ENCODE measurements around the gene UQCC3. TPM values are rescaled to one million over a fixed set of nuclear protein-coding genes. Genes with fewer than 3 reads are reported as not detected.

Gene UQCC3
- total and polyA plus RNA-seq, 10 of the 15 experiments (the other 5 are each of a cell fraction or from before 2014, with no cell fraction given): 1.3 to 20.5 (median 8.2) TPM

GRCh38 chr11:62645946-62646824, 25.3 kb upstream of the UQCC3 start, which contains the start of gene GANAB (continued):
- no peak; the same call in 1 of the 2 replicates for TF ChIP-seq IRF3 (IDR thresholded peaks at IDR 0.05)
- peak; percentile 71 for TF ChIP-seq DPF2 (IDR thresholded peaks at IDR 0.05)
- TF ChIP-seq PML (IDR thresholded peaks at IDR 0.05; ENCODE audit: low read length): peak; percentile 81; the same call in 1 of the 2 replicates
- TF ChIP-seq ZBTB33 (IDR thresholded peaks at IDR 0.05): no peak
- TF ChIP-seq NFYB (IDR thresholded peaks at IDR 0.05; ENCODE audit: insufficient read depth, low read depth, low read length): peak; percentile 85
- no peak for TF ChIP-seq PBX3 (IDR thresholded peaks at IDR 0.05; ENCODE audit: insufficient replicate concordance, low read depth, low read length)
- peak; percentile 58; the same call in 1 of the 2 replicates for TF ChIP-seq MLLT1 (IDR thresholded peaks at IDR 0.05)
- TF ChIP-seq RUNX3 (IDR thresholded peaks at IDR 0.05; ENCODE audit: low read length): peak; percentile 64
- TF ChIP-seq SUPT20H (IDR thresholded peaks at IDR 0.05; ENCODE audit: borderline replicate concordance, control insufficient read depth, low read depth, low read length): no peak
- TF ChIP-seq ASH2L (IDR thresholded peaks at IDR 0.05; ENCODE audit: borderline replicate concordance, low read depth): peak; percentile 79; the same call in 1 of the 2 replicates
- TF ChIP-seq NBN (IDR thresholded peaks at IDR 0.05): peak; percentile 76
- no peak for TF ChIP-seq MYB (IDR thresholded peaks at IDR 0.05; ENCODE audit: borderline replicate concordance, low read depth, low read length)
- no peak for TF ChIP-seq ZNF622 (IDR thresholded peaks at IDR 0.05)
- TF ChIP-seq RAD21 (IDR thresholded peaks at IDR 0.05; ENCODE audit: insufficient read depth, low read depth, low read length): no peak
- TF ChIP-seq STAT3 (IDR thresholded peaks at IDR 0.05; ENCODE audit: low read depth, low read length): no peak
- TF ChIP-seq MTA2 (IDR thresholded peaks at IDR 0.05; ENCODE audit: low read depth): peak; percentile 37; the same call in 1 of the 2 replicates
- TF ChIP-seq NR2F1 (conservative IDR thresholded peaks at IDR 0.05): peak; percentile 97
- peak; percentile 82 for TF ChIP-seq ZNF207 (IDR thresholded peaks at IDR 0.05; ENCODE audit: borderline replicate concordance)
- peak; percentile 53; the same call in 1 of the 2 replicates for TF ChIP-seq MAX (IDR thresholded peaks at IDR 0.05; ENCODE audit: low read depth, low read length)
- TF ChIP-seq POU2F2 (IDR thresholded peaks at IDR 0.05; ENCODE audit: borderline replicate concordance, low read depth, low read length): peak; percentile 79; the same call in 2 of the 3 replicates
- peak; percentile 63 for TF ChIP-seq CBFB (IDR thresholded peaks at IDR 0.05; ENCODE audit: low read depth)
- TF ChIP-seq KDM1A (IDR thresholded peaks at IDR 0.05; ENCODE audit: borderline replicate concordance): no peak
- peak; percentile 70 for TF ChIP-seq GATAD2B (conservative IDR thresholded peaks at IDR 0.05; ENCODE audit: low read depth)
- TF ChIP-seq ATF7 (IDR thresholded peaks at IDR 0.05; ENCODE audit: low read depth): peak; percentile 22; the same call in 1 of the 2 replicates
- TF ChIP-seq RBBP5 (conservative IDR thresholded peaks at IDR 0.05): no peak
- TF ChIP-seq SMAD1 (IDR thresholded peaks at IDR 0.05; ENCODE audit: low read depth, partially characterized antibody): peak; percentile 54
